OCI-LY3 (cell line): ENCODE measurements around the gene PGAP3.

Experiments
- H2AFZ ChIP-seq: fragments of 200-600, 300-600 bp; shearing (Covaris generic); 2 replicates; pipeline ENCODE4 v1.6.0; 2014; ENCODE audit warnings: antibody characterized with exemption, low read depth, low read length
- H3K27ac ChIP-seq: fragments of 200-600, 300-600 bp; sonication (generic); 2 replicates; pipeline ENCODE4 v1.5.1; 2014; ENCODE audit warnings: mild to moderate bottlenecking, low read length, moderate library complexity, mixed read lengths
- H3K27me3 ChIP-seq: fragments of 200-600, 300-600 bp; sonication (generic); 2 replicates; pipeline ENCODE4 v1.6.1; 2014; ENCODE audit warnings: low read depth, low read length, mixed read lengths
- H3K36me3 ChIP-seq: fragments of 200-600, 300-600 bp; sonication (generic); replicated peaks from 2 replicates; pipeline ENCODE3; 2014; ENCODE audit warnings: low read depth, low read length, mixed read lengths
- H3K4me1 ChIP-seq: fragments of 300-600, 200-600 bp; sonication (generic); 2 replicates; pipeline ENCODE4 v1.6.1; 2014; ENCODE audit warnings: low read length, mixed read lengths
- H3K4me2 ChIP-seq: fragments of 200-600, 300-600 bp; sonication (generic); 2 replicates; pipeline ENCODE4 v1.6.1; 2014; ENCODE audit warnings: low read length, mixed read lengths
- H3K4me3 ChIP-seq: fragments of 300-600, 200-600 bp; sonication (generic); 2 replicates; pipeline ENCODE4 v1.5.1; 2014; ENCODE audit warnings: antibody characterized with exemption, mild to moderate bottlenecking, low read length, moderate library complexity
- H3K79me2 ChIP-seq: fragments of 300-600, 200-600 bp; shearing (Covaris generic); 2 replicates; pipeline ENCODE4 v1.6.1; 2014; ENCODE audit warnings: mild to moderate bottlenecking, low read length, mixed read lengths
- H3K9ac ChIP-seq: fragments of 300-600, 200-600 bp; shearing (Covaris generic); 2 replicates; pipeline ENCODE4 v1.6.0; 2014; ENCODE audit warnings: mild to moderate bottlenecking, low read length, moderate library complexity
- H3K9me3 ChIP-seq: fragments of 200-600, 300-600 bp; shearing (Covaris generic); 2 replicates; pipeline ENCODE4 v1.6.1; 2014; ENCODE audit warnings: low read length, mixed read lengths; ENCODE audit not compliant: insufficient read depth
- H4K20me1 ChIP-seq: fragments of 200-600, 300-600 bp; sonication (generic); 2 replicates; pipeline ENCODE4 v1.6.1; 2016; ENCODE audit warnings: low read length, mixed read lengths; ENCODE audit not compliant: insufficient read depth
- EZH2phosphoT487 ChIP-seq: fragments of 200-600 bp; shearing (Covaris generic); IDR thresholded peaks from 2 replicates; pipeline ENCODE4 v1.6.1; 2018; ENCODE audit warnings: antibody characterized with exemption, mixed run types, low read depth
- TF ChIP-seq, protein P1 (sequence below): fragments of 200-600, 300-600 bp; sonication (generic); IDR thresholded peaks from 2 replicates; pipeline ENCODE4 v1.5.1; 2014; ENCODE audit warnings: antibody characterized with exemption, low read length, low read depth

The PGAP3 gene

DNA sequence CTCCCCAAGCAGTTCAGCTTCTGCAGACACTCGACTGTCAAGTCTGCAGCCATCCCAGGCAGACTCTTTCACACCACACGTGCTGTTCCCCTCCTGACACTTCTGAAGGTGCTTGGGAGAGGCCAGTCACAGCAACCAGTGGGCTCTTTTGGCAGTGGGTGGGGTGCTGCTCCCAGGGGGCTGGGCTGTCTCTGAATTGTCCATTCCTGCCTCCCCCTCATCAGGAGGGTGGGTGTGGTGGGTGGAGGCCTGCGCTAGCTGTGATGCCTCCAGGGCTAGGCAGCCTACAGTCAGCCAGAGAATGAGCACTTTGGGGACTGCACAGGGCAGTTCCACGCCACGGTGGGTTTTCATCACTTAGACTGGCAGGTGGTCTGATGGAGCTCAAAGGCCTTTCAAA lies 40.6 kb downstream of the PGAP3 start:
- Histone ChIP-seq H3K79me2 (peaks cover 16% of the 10 kb centered on the region), H3K4me2 (no peak overlapping the region), H3K27me3 (no peaks in the 10 kb centered on the region), H3K4me3 (no peak overlapping the region), H3K9me3 (no peaks in the 10 kb centered on the region), H3K27ac (no peak overlapping the region), H3K4me1 (no peaks in the 10 kb centered on the region), H4K20me1 (peaks cover 19% of the 10 kb centered on the region), H3K9ac (no peak overlapping the region), H3K36me3 (no peaks in the 10 kb centered on the region), H2AFZ (no peak overlapping the region)
- no peak for TF ChIP-seq EZH2phosphoT487
- TF ChIP-seq, protein P1, sequence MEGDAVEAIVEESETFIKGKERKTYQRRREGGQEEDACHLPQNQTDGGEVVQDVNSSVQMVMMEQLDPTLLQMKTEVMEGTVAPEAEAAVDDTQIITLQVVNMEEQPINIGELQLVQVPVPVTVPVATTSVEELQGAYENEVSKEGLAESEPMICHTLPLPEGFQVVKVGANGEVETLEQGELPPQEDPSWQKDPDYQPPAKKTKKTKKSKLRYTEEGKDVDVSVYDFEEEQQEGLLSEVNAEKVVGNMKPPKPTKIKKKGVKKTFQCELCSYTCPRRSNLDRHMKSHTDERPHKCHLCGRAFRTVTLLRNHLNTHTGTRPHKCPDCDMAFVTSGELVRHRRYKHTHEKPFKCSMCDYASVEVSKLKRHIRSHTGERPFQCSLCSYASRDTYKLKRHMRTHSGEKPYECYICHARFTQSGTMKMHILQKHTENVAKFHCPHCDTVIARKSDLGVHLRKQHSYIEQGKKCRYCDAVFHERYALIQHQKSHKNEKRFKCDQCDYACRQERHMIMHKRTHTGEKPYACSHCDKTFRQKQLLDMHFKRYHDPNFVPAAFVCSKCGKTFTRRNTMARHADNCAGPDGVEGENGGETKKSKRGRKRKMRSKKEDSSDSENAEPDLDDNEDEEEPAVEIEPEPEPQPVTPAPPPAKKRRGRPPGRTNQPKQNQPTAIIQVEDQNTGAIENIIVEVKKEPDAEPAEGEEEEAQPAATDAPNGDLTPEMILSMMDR = no peak

DNA sequence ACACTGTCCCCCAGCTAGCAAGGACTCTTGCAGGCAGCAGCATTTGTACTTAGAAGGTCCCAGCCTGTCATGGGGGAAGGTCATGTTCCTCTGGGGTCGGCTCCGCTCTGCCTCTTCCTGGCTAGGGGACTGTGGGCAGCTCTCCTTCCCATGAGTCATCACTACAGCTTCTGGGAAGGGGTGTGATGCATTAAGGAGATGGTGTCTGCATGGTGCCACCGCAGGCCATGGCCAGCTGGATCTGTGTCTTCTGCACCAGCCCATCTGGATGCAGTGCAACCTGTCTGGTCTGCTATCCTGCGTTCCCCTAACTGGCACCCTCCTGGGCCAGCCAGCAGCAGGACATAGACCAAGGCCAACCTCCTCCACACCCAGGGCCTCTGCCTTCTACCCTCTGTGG lies 44.6 kb downstream of the PGAP3 start:
- Histone ChIP-seq H3K4me2 (no peak overlapping the region), H3K4me3 (no peak overlapping the region), H3K36me3 (no peaks in the 10 kb centered on the region), H2AFZ (no peak overlapping the region), H3K27ac (no peak overlapping the region), H3K9me3 (no peaks in the 10 kb centered on the region), H3K79me2 (peaks cover 48% of the 10 kb centered on the region), H3K4me1 (peaks cover 15% of the 10 kb centered on the region), H4K20me1 (peaks cover 38% of the 10 kb centered on the region), H3K9ac (no peak overlapping the region), H3K27me3 (no peaks in the 10 kb centered on the region)
- TF ChIP-seq, protein P1 = no peak
- no peak for TF ChIP-seq EZH2phosphoT487

DNA sequence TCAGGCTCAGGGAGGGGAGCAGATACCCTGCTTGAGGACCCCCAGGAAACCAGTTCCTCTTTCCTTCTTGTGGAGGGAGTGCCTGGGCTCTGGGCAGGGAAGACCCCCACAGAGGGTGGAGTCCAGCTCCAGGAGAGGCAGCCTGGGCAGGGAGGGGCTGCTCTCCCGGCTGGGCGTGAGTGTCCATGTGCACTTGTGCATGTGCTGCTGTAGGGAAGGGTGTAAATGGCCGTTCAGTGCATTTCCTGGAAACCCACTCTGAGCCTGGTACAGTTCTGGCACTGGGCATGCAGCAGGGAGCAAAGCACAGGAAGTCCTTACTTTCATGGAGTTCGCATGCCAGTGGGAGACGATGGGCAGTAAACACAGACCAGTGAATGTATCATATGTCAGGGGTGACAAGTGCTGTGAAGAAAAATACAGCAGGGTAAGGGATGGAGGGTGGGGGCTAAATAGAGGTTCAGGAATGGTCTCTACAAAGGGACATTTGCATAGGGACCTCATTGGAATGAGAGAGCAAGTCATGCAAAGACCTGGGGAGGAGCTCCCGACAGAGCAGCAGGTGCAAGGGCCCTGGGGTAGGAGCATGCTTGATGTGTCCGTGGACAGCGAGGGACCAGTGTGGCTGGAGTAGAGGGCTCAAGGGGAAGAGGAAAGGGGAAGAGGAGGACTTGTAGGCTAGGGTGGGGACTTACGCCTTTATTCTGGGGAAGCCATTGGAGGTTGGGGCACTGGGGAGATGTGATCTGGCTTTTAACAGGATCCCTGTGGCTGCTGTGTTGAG lies 45.4 kb downstream of the PGAP3 start:
- Histone ChIP-seq H3K4me1 (peaks cover 21% of the 10 kb centered on the region), H4K20me1 (peaks cover 38% of the 10 kb centered on the region), H3K27ac (no peak overlapping the region), H3K9me3 (no peaks in the 10 kb centered on the region), H3K27me3 (no peaks in the 10 kb centered on the region), H3K4me3 (no peak overlapping the region), H3K9ac (no peak overlapping the region), H3K79me2 (peaks cover 56% of the 10 kb centered on the region), H3K36me3 (no peaks in the 10 kb centered on the region), H3K4me2 (no peak overlapping the region), H2AFZ (no peak overlapping the region)
- TF ChIP-seq EZH2phosphoT487 = no peak
- TF ChIP-seq, protein P1 = no peak

DNA sequence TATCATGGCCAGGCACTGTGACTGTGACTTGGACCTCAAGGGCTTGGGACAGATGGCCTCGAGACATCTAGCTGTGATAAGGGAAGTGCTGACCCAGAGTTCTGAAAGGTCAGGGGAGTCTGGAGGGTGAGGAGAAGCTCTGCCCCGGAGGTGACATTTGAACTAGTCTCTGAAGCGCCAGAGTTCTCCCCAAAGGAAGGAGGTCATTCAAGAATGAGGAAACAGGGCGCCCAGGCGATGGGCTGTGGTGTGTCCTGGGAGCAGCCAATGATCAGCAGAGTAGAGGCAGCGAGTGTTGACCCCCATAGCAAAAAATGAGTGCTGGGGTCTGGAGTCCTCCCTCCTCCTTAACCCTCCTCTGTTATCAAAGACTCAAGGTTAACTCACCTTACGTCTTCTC lies 46.0 kb downstream of the PGAP3 start:
- TF ChIP-seq, protein P1 = no peak
- no peak for TF ChIP-seq EZH2phosphoT487

More for the DNA sequence above, 46.0 kb downstream of the PGAP3 start:
- peaks cover 55% of the 10 kb centered on the region for H3K79me2 ChIP-seq
- peaks cover 38% of the 10 kb centered on the region for H4K20me1 ChIP-seq
- no peaks in the 10 kb centered on the region for H3K36me3 ChIP-seq
- H3K27me3 ChIP-seq = no peaks in the 10 kb centered on the region
- H3K9ac ChIP-seq = no peak overlapping the region
- peaks cover 21% of the 10 kb centered on the region for H3K4me1 ChIP-seq
- H3K9me3 ChIP-seq = no peaks in the 10 kb centered on the region
- no peak overlapping the region for H3K4me3 ChIP-seq
- H2AFZ ChIP-seq = no peak overlapping the region
- H3K27ac ChIP-seq = no peak overlapping the region
- no peak overlapping the region for H3K4me2 ChIP-seq
